ENCODE data around the gene UGT1A5.
"Not testable (repeated sequence)": the region's sequence is repeated elsewhere in the genome, so short reads cannot be mapped to it uniquely, and the experiment has no call there.

UGT1A5 gene

DNA sequence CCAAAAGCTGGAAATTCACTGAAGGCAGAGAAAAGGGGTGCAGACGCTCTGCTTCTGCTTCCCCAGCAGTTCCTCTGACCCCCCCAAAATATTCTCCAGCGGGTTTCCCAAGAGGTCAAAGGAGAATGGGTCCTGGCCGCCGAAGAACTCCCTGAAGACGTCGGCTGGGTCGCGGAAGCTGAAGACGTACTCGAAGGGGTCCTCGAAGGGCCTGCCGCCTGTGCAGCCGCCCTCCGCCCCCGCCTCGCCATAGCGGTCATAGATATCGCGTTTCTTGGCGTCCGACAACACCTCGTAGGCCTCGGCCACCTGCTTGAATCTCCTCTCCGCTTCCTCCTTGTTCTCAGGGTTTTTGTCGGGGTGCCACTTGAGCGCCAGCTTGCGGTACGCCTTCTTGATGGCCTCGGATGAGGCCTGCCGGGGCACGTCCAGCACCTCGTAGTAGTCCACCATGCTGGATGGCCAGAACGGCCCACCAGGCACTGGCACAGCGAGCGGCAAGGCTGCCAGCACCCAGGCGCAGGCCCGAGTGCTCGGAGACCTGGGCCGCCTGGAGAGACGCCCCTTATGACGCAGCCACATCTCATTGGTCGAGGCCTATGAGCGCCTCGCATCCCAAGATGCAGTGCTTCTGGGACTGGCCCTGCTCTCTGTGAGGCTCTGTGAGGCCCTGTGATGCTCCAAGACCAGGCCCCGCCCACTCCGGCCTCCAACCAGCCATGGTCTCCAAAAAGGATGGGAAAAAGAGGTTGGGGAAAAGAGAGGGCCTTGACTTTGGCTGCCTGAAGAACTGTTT lies 31.0 kb downstream of the UGT1A5 start:
- POLR2A ChIA-PET, result no interaction called here
- no peak for TF ChIP-seq CTCF (IDR thresholded peaks at IDR 0.05; ENCODE audit: control extremely low read depth, extremely low read depth, low read depth, missing control alignments)
- DNase-seq (ENCODE audit: extremely low spot score), result no peak
- CTCF ChIA-PET, result no interaction called here

DNA sequence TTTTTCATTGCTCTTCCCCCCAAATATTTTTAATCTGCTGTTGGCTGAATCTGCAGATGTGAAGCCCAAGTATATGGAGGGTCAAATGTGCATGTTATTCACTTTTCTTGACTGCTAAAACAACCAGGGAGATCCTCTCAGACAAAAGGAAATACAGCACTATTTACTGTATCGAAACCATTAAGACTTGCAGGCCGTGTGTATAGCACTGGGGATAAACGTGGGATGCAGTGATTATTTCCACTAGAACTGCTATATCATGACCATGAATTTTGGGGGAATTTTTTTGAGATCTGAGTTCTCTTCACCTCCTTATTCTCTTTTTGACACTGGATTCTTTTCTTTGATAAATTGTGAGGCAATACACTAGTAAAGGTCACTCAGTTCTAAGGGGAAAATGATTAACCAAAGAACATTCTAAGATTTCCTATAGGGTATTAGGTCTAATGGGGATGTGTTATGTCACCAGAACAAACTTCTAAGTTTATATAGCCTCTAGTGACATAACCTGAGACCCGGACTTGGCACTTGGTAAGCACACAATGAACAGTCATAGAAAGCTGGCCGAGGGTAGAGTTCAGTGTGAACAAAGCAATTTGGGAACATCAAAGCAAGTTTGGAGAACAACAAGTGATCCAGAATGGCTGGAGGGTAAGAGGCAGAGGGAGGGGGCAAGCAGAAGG lies 32.5 kb downstream of the UGT1A5 start:
- TF ChIP-seq CTCF (IDR thresholded peaks at IDR 0.05; ENCODE audit: control extremely low read depth, extremely low read depth, low read depth, missing control alignments), result no peak
- POLR2A ChIA-PET, result no interaction called here
- no peak for DNase-seq (ENCODE audit: extremely low spot score)
- CTCF ChIA-PET, result no interaction called here

DNA sequence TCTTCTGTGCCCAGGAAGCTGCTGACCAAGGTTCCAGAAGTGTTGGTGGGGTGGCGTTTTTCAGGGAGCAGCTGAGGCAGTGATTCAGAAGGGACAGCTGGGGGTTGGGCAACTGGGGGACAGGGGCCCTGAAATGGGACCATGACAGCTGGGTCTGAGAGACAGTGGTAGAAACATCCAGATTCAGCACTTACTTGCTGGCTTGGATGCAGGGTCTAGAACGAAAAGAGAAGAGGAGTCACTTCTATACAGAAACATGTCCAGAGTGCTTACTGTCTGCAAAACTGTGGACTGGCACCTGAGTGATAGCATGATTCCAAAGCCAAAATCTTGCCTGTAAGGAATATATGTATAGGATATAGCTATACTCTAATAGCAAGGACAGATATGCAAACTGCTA lies 33.1 kb downstream of the UGT1A5 start:
- POLR2A ChIA-PET; DNase-seq (ENCODE audit: extremely low spot score): not testable (repeated sequence)
- CTCF ChIA-PET, result interaction anchor here (1.3 kb wide), 1 partner anchor 34 kb away, joined by 3 read pairs; no protein-coding TSS in a partner anchor

GRCh38 chr2:233746475-233747282 lies 34.0 kb downstream of the UGT1A5 start:
- CTCF ChIA-PET, result interaction anchor here (1.3 kb wide), 1 partner anchor 35 kb away, joined by 3 read pairs; no protein-coding TSS in a partner anchor
- TF ChIP-seq CTCF (IDR thresholded peaks at IDR 0.05; ENCODE audit: control extremely low read depth, extremely low read depth, low read depth, missing control alignments), result no peak
- POLR2A ChIA-PET, result no interaction called here
- DNase-seq (ENCODE audit: extremely low spot score), result no peak

- ChIA-PET CTCF (no interaction called here), POLR2A (no interaction called here)
- no peak for TF ChIP-seq CTCF (IDR thresholded peaks at IDR 0.05; ENCODE audit: control extremely low read depth, extremely low read depth, low read depth, missing control alignments)
Measured at GRCh38 chr2:233747283-233747544, 34.5 kb downstream of the UGT1A5 start.

GRCh38 chr2:233750689-233751088 lies 38.0 kb downstream of the UGT1A5 start:
- CTCF ChIA-PET; POLR2A ChIA-PET; DNase-seq (ENCODE audit: extremely low spot score): not testable (repeated sequence)

More at GRCh38 chr2:233747283-233747544, 34.5 kb downstream of the UGT1A5 start:
- no peak for DNase-seq (ENCODE audit: extremely low spot score)

DNA sequence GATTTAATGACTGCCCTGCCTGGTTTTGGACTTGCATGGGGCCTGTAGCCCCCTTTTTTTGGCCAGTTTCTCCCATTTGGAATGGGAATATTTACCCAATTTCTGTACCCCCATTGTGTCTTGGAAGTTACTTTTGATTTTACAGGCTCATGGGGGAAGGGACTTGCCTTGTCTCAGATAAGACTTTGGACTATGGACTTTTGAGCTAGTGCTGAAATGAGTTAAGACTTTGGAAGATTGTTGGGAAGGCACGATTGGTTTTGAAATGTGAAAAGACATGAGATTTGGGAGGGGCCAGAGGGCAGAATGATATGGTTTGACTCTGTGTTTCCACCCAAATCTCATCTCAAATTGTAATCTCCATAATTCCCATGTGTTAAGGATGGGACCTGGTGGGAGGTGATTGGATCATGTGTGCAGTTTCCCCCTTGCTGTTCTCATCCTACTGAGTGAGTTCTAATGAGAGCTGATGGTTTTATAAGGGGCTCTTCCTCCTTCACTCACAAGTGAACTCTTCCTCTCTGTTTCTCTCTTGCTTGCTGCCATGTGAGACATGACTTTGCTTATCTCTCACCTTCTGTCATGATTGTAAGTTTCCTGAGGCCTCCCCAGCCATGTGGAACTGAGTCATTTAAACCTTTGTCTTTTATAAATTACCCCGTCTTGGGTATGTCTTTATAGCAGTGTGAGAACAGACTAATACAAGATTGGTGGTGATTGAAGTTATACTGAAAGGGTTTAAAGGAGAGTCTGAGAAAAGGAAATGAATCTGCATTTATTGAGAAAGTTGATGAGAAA lies 38.7 kb downstream of the UGT1A5 start:
- DNase-seq (ENCODE audit: extremely low spot score); POLR2A ChIA-PET; CTCF ChIA-PET: not testable (repeated sequence)
